Ovary (tissue), 9 donors: ENCODE data around the gene CCDC102A. TPM values are rescaled to one million over a fixed set of nuclear protein-coding genes. Genes with fewer than 3 reads are reported as not detected.

Experiments
- DNase-seq, 5 donors: peaks; one replicate each; pipeline ENCODE4 v3.0.0-alpha.2; 2019 to 2020
- H3K27ac ChIP-seq, 2 donors: fragments of 200-600 bp; one replicate each; pipeline versions ENCODE4 v1.5.1 to v1.8.0; 2019 to 2022
- H3K27me3 ChIP-seq: fragments of 200-600 bp; one replicate; pipeline ENCODE4 v1.8.0; 2022
- H3K36me3 ChIP-seq: fragments of 200-600 bp; sonication (generic); one replicate; pipeline ENCODE4 v1.5.1; 2019
- H3K4me1 ChIP-seq: one replicate; pipeline ENCODE4 v1.8.1; 2013; ENCODE audit warnings: mild to moderate bottlenecking, moderate library complexity; ENCODE audit not compliant: insufficient read depth
- H3K4me3 ChIP-seq: fragments of 200-600 bp; sonication (generic); one replicate; pipeline ENCODE4 v1.5.1; 2017
- H3K9me3 ChIP-seq, 2 donors: fragments of 200-600 bp in 1 of 2; sonication (generic) in 1 of 2; one replicate each; pipeline versions ENCODE4 v1.5.1 to v1.8.1; 2013 to 2019; ENCODE audit warnings: mild to moderate bottlenecking in 1 of 2, moderate library complexity in 1 of 2
- CTCF ChIP-seq, 3 donors: fragments of 450-650 bp in 2 of 3; fragments of 200-600 bp in 1 of 3; IDR thresholded peaks; one replicate each; pipeline versions ENCODE4 v1.5.1 to v1.8.0; 2016 to 2022; ENCODE audit warnings: antibody characterized with exemption in 3 of 3, mild to moderate bottlenecking in 1 of 3
- EP300 ChIP-seq: sonication (generic); formaldehyde crosslinking; IDR thresholded peaks from one replicate; pipeline ENCODE4 v1.6.1; 2017; ENCODE audit warnings: antibody characterized with exemption
- POLR2A ChIP-seq: fragments of 450-650 bp; IDR thresholded peaks from one replicate; pipeline ENCODE4 v1.6.1; 2017; ENCODE audit warnings: antibody characterized with exemption, mild to moderate bottlenecking, moderate library complexity
- WGBS, 3 donors: extraction: QIAGEN DNeasy Blood & Tissue Kit in 1 of 3; methylation state at CpG; one replicate each; pipeline versions ENCODE4 v1.1.5 to v1.1.7; 2013 to 2017; 5-methylcytosine and 5-hydroxymethylcytosine counted together
- intact Hi-C, 4 donors: fragments of 100-400 bp; cut with DNase I; formaldehyde crosslinking; loops; one replicate each; pipeline versions ENCODE4 v1.11.0 to v1.15.1; 2022 to 2023
- polyA plus RNA-seq, 2 donors: library from polyadenylated mRNA; stranded (reverse); fragments of 200-250 nt in 1 of 2; fragments of 350-450 nt in 1 of 2; fragmentation: Illumina TruSeq in 1 of 2; extraction: RNeasy Lipid Tissue Mini Kit (QIAGEN cat#74804) in 1 of 2; gene quantifications; one replicate each; pipeline ENCODE4 v1.2.3, GENCODE V29; 2013 to 2014
- total RNA-seq, 7 donors: library from RNA; depleted of rRNA in 2 of 7; stranded (reverse); fragments of >200 nt in 2 of 7; fragmentation: NEBNext Ultra II Directional in 3 of 7; extraction: Animal tissue kit (Norgen Biotek cat#: 25700) in 3 of 7; gene quantifications; one replicate each; pipeline versions ENCODE4 v1.1.0 to v1.2.4, GENCODE V29; 2016 to 2023
- donor health status: DM: no; HTN: no; CAD: no; lungs with moderate emphysema.
- donor health status: DM: no; HTN: no; CAD: no.
- donor health status: Bipolar disorder and iron deficiency.
- donor health status: DM: yes; HTN: yes; CAD: no.
- donor health status: DM: no; HTN: no; CAD: no.
- donor health status: DM: yes; HTN: yes; CAD: no.

CCDC102A gene
- total and polyA plus RNA-seq, 9 donors, result 5.9 to 22.4 (median 12.5) TPM

GRCh38 chr16:57473176-57473840, 63.1 kb downstream of the CCDC102A start:
- H3K4me1 ChIP-seq, result peaks cover 8% of the 10 kb centered on the region
- no peaks in the 10 kb centered on the region for H3K36me3 ChIP-seq

GRCh38 chr16:57472665-57473060, 63.7 kb downstream of the CCDC102A start:
- no peak overlapping the region for H3K27ac ChIP-seq
- peaks cover 8% of the 10 kb centered on the region for H3K4me1 ChIP-seq
- H3K9me3 ChIP-seq, result no peaks in the 10 kb centered on the region
- 46 to 52% (median 47%) methylated on average over 4 of the region's 4 CpGs for WGBS, 3 donors
- no peaks in the 10 kb centered on the region for H3K36me3 ChIP-seq
- H3K27me3 ChIP-seq, result no peaks in the 10 kb centered on the region
- DNase-seq, result no peak
- intact Hi-C loops, result no loop called here
- TF ChIP-seq CTCF (IDR thresholded peaks at IDR 0.05) (no peak), POLR2A (no peak), EP300 (no peak)
- H3K4me3 ChIP-seq, result no peak overlapping the region

More at GRCh38 chr16:57473176-57473840, 63.1 kb downstream of the CCDC102A start:
- H3K27ac ChIP-seq, result no peak overlapping the region
- no peaks in the 10 kb centered on the region for H3K27me3 ChIP-seq
- TF ChIP-seq CTCF (IDR thresholded peaks at IDR 0.05), result no peak
- no peak for TF ChIP-seq POLR2A
- TF ChIP-seq EP300, result no peak
- DNase-seq, result no peak
- no peaks in the 10 kb centered on the region for H3K9me3 ChIP-seq
- 78 to 83% (median 81%) methylated on average over 14 of the region's 14 CpGs for whole genome bisulfite sequencing, 3 donors
- H3K4me3 ChIP-seq, result no peak overlapping the region
- intact Hi-C loops, result no loop called here

- 24 to 27% (median 25%) methylated on average over 10 of the region's 10 CpGs for WGBS, 3 donors
- TF ChIP-seq CTCF (IDR thresholded peaks at IDR 0.05), result no peak
- no peak for TF ChIP-seq EP300
- no peak for TF ChIP-seq POLR2A
- no peak overlapping the region for H3K27ac ChIP-seq
- DNase-seq, result peak in 2 of 5 donors; percentile 53 to 62
- no peaks in the 10 kb centered on the region for H3K36me3 ChIP-seq
- no peaks in the 10 kb centered on the region for H3K9me3 ChIP-seq
- no peaks in the 10 kb centered on the region for H3K27me3 ChIP-seq
- peaks cover 8% of the 10 kb centered on the region for H3K4me1 ChIP-seq
- intact Hi-C loops, result no loop called here
- H3K4me3 ChIP-seq, result no peak overlapping the region
Measured at GRCh38 chr16:57471852-57472664, 64.3 kb downstream of the CCDC102A start.

- 91 to 95% (median 92%) methylated on average over 1 of the region's 1 CpG for WGBS, 3 donors
- TF ChIP-seq POLR2A (no peak), CTCF (IDR thresholded peaks at IDR 0.05) (no peak), EP300 (no peak)
- Histone ChIP-seq H3K4me1 (peaks cover 8% of the 10 kb centered on the region), H3K27me3 (no peaks in the 10 kb centered on the region), H3K4me3 (no peak overlapping the region), H3K36me3 (no peaks in the 10 kb centered on the region), H3K27ac (no peak overlapping the region), H3K9me3 (no peaks in the 10 kb centered on the region)
- DNase-seq, result no peak
- intact Hi-C loops, result no loop called here
Measured at GRCh38 chr16:57471209-57471608, 65.2 kb downstream of the CCDC102A start.
